Tongue (tissue), 2 donors: ENCODE data around the gene GRK6. TPM values are rescaled to one million over a fixed set of nuclear protein-coding genes. Genes with fewer than 3 reads are reported as not detected.

Experiments
- DNase-seq: peaks from one replicate; pipeline ENCODE4 v3.0.0-alpha.2; 2015
- total RNA-seq: library from RNA; depleted of rRNA; stranded (reverse); fragments of >200 nt; gene quantifications from one replicate; pipeline ENCODE4 v1.2.3, GENCODE V29; 2014

Gene GRK6
- total RNA-seq, result 19.9 TPM

- DNase-seq, result peak; percentile 57
These were observed at the start of gene GRK6 for GRCh38 chr5:177426566-177427210. GRK6 (plus strand) TSS chr5:177426676; CDS start chr5:177426846, 170 bp downstream.

- no peak for DNase-seq
These were observed 48.4 kb upstream of the GRK6 start for GRCh38 chr5:177377851-177378776.

GRCh38 chr5:177378884-177379883, 47.3 kb upstream of the GRK6 start:
- no peak for DNase-seq

GRCh38 chr5:177380805-177381126, 45.7 kb upstream of the GRK6 start:
- no peak for DNase-seq

GRCh38 chr5:177382423-177383029, 44.0 kb upstream of the GRK6 start:
- peak; percentile 62 for DNase-seq

GRCh38 chr5:177383181-177383580, 43.3 kb upstream of the GRK6 start:
- DNase-seq, result no peak

- no peak for DNase-seq
These were observed 42.3 kb upstream of the GRK6 start, which contains the start of gene SLC34A1 for GRCh38 chr5:177384134-177384533. SLC34A1 (plus strand) TSS chr5:177384434; CDS start chr5:177385742, 1,308 bp downstream.

- DNase-seq, result no peak
These were observed 40.8 kb upstream of the GRK6 start for GRCh38 chr5:177385720-177386119.

GRCh38 chr5:177386542-177386941, 39.9 kb upstream of the GRK6 start:
- no peak for DNase-seq

- DNase-seq, result no peak
These were observed 39.1 kb upstream of the GRK6 start for GRCh38 chr5:177387405-177387804.

GRCh38 chr5:177388521-177389052, 37.9 kb upstream of the GRK6 start:
- DNase-seq, result no peak

GRCh38 chr5:177389241-177390169, 37.0 kb upstream of the GRK6 start:
- peak; percentile 66 for DNase-seq

GRCh38 chr5:177390363-177391300, 35.8 kb upstream of the GRK6 start:
- peak; percentile 94 for DNase-seq

- DNase-seq, result no peak
These were observed 33.7 kb upstream of the GRK6 start for GRCh38 chr5:177392765-177393164.

- no peak for DNase-seq
These were observed 33.2 kb upstream of the GRK6 start for GRCh38 chr5:177393206-177393765.

- DNase-seq, result no peak
These were observed 32.5 kb upstream of the GRK6 start for GRCh38 chr5:177393990-177394389.

GRCh38 chr5:177396078-177396477, 30.4 kb upstream of the GRK6 start:
- DNase-seq, result no peak

GRCh38 chr5:177396807-177397206, 29.7 kb upstream of the GRK6 start:
- DNase-seq, result no peak

GRCh38 chr5:177397875-177398390, 28.5 kb upstream of the GRK6 start:
- DNase-seq, result no peak
